Nephron (organoid): ENCODE data around the gene MAD1L1.
A peak's percentile ranks its signal among the peaks of the same experiment; 100 is the strongest.

Source experiments
- H3K27ac Mint-ChIP-seq, 3 experiments: 2 replicates each; pipeline ENCODE4 v1.8.0; 2020; ENCODE audit warnings: mixed read lengths in 3 of 3, mild to moderate bottlenecking in 2 of 3, moderate library complexity in 1 of 3
- H3K27me3 Mint-ChIP-seq: 2 replicates; pipeline ENCODE4 v1.8.0; 2021; ENCODE audit warnings: low read depth, mild to moderate bottlenecking, moderate library complexity, mixed read lengths
- H3K36me3 Mint-ChIP-seq: 2 replicates; pipeline ENCODE4 v1.8.0; 2020; ENCODE audit warnings: low read depth, mixed read lengths
- H3K4me1 Mint-ChIP-seq: 2 replicates; pipeline ENCODE4 v1.8.0; 2020; ENCODE audit warnings: mixed read lengths
- H3K4me3 Mint-ChIP-seq, 3 experiments: 2 replicates each; pipeline ENCODE4 v1.8.0; 2020; ENCODE audit warnings: mild to moderate bottlenecking in 3 of 3, mixed read lengths in 3 of 3, moderate library complexity in 2 of 3
- H3K9me3 Mint-ChIP-seq: 2 replicates; pipeline ENCODE4 v1.8.0; 2020; ENCODE audit warnings: mixed read lengths
- CTCF ChIP-seq, 3 experiments: fragments of 200-600 bp; sonication (generic); IDR thresholded peaks; one replicate each; pipeline ENCODE4 v1.5.0; 2021; ENCODE audit warnings: antibody characterized with exemption in 3 of 3; ENCODE audit not compliant: unreplicated experiment in 3 of 3

Gene MAD1L1

GRCh38 chr7:2208712-2209111 is 24.0 kb downstream of the MAD1L1 start:
- Mint-ChIP-seq H3K9me3 (no peaks in the 10 kb centered on the region), H3K27ac (no peak overlapping the region), H3K36me3 (peaks cover 52% of the 10 kb centered on the region), H3K27me3 (peaks cover 7% of the 10 kb centered on the region), H3K4me3 (no peak overlapping the region), H3K4me1 (peaks cover 20% of the 10 kb centered on the region)
- TF ChIP-seq CTCF (IDR thresholded peaks at IDR 0.05; ENCODE audit: unreplicated experiment in 3 of 3): no peak

GRCh38 chr7:2205036-2205780 is 27.5 kb downstream of the MAD1L1 start:
- peaks cover 7% of the 10 kb centered on the region for H3K27me3 Mint-ChIP-seq
- peaks cover 30% of the 10 kb centered on the region for H3K36me3 Mint-ChIP-seq
- H3K9me3 Mint-ChIP-seq: no peaks in the 10 kb centered on the region
- H3K27ac Mint-ChIP-seq: no peak overlapping the region
- H3K4me3 Mint-ChIP-seq: no peak overlapping the region
- no peak for TF ChIP-seq CTCF (IDR thresholded peaks at IDR 0.05; ENCODE audit: unreplicated experiment in 3 of 3)
- peaks cover 39% of the 10 kb centered on the region for H3K4me1 Mint-ChIP-seq

- peaks cover 39% of the 10 kb centered on the region for H3K4me1 Mint-ChIP-seq
- H3K27ac Mint-ChIP-seq: peak overlapping the region in 2 of 3 experiments; percentile 24 to 59
- no peak for TF ChIP-seq CTCF (IDR thresholded peaks at IDR 0.05; ENCODE audit: unreplicated experiment in 3 of 3)
- no peaks in the 10 kb centered on the region for H3K9me3 Mint-ChIP-seq
- H3K27me3 Mint-ChIP-seq: peaks cover 7% of the 10 kb centered on the region
- H3K4me3 Mint-ChIP-seq: no peak overlapping the region
- peaks cover 34% of the 10 kb centered on the region for H3K36me3 Mint-ChIP-seq
Observed at GRCh38 chr7:2204446-2204845, 28.3 kb downstream of the MAD1L1 start.

- Mint-ChIP-seq H3K4me1 (peaks cover 39% of the 10 kb centered on the region), H3K36me3 (peaks cover 35% of the 10 kb centered on the region), H3K9me3 (no peaks in the 10 kb centered on the region), H3K4me3 (peak overlapping the region in 1 of 3 experiments; percentile 20), H3K27ac (peak overlapping the region; percentile 24 to 65 (median 61)), H3K27me3 (peaks cover 4% of the 10 kb centered on the region)
- peak in 1 of 3 experiments; percentile 2 for TF ChIP-seq CTCF (IDR thresholded peaks at IDR 0.05; ENCODE audit: unreplicated experiment in 3 of 3)
Observed at GRCh38 chr7:2203766-2204300, 28.9 kb downstream of the MAD1L1 start.

- H3K4me1 Mint-ChIP-seq: peaks cover 39% of the 10 kb centered on the region
- H3K36me3 Mint-ChIP-seq: peaks cover 28% of the 10 kb centered on the region
- no peak overlapping the region for H3K4me3 Mint-ChIP-seq
- peaks cover 4% of the 10 kb centered on the region for H3K27me3 Mint-ChIP-seq
- no peaks in the 10 kb centered on the region for H3K9me3 Mint-ChIP-seq
- peak overlapping the region in 2 of 3 experiments; percentile 61 to 65 for H3K27ac Mint-ChIP-seq
- TF ChIP-seq CTCF (IDR thresholded peaks at IDR 0.05; ENCODE audit: unreplicated experiment in 3 of 3): peak; percentile 14 to 28 (median 19)
Observed at GRCh38 chr7:2202901-2203765, 29.6 kb downstream of the MAD1L1 start.
